H1 (cell line): ENCODE data around the gene ZNF77.
"Not testable (repeated sequence)": the region's sequence is repeated elsewhere in the genome, so short reads cannot be mapped to it uniquely, and the experiment has no call there.

ENCODE experiments used
- CEBPB ChIP-seq: IDR thresholded peaks from 2 replicates; pipeline ENCODE4 v1.6.1; 2012; ENCODE audit warnings: low read depth, low read length
- JUND ChIP-seq: IDR thresholded peaks from 2 replicates; pipeline ENCODE4 v1.6.1; 2011; ENCODE audit warnings: mild to moderate bottlenecking, improper control_type of control experiment, low read length
- POLR2A ChIP-seq, 2 experiments: IDR thresholded peaks; 1 replicate in 1 of 2; 2 replicates in 1 of 2; pipeline ENCODE4 v1.6.1; 2011; ENCODE audit warnings: low read depth in 2 of 2, low read length in 2 of 2, mild to moderate bottlenecking in 2 of 2; ENCODE audit errors: control extremely low read depth in 1 of 2
- RAD21 ChIP-seq, 2 experiments: IDR thresholded peaks in 1 of 2; conservative IDR thresholded peaks in 1 of 2; 2 replicates each; pipeline ENCODE4 v1.6.1; 2011; ENCODE audit warnings: low read depth in 2 of 2, low read length in 2 of 2, improper control_type of control experiment in 1 of 2, inconsistent platforms in 1 of 2, mild to moderate bottlenecking in 1 of 2, moderate library complexity in 1 of 2
- TF ChIP-seq, protein P1 (sequence below), 3 experiments: IDR thresholded peaks; 1 replicate in 2 of 3; 2 replicates in 1 of 3; pipeline versions ENCODE4 v1.5.1 to v1.6.1; 2011; ENCODE audit warnings: low read length in 3 of 3, mild to moderate bottlenecking in 3 of 3, inconsistent platforms in 2 of 3, low read depth in 1 of 3, moderate library complexity in 1 of 3; ENCODE audit not compliant: insufficient read depth in 1 of 3; ENCODE audit errors: control extremely low read depth in 1 of 3

DNA sequence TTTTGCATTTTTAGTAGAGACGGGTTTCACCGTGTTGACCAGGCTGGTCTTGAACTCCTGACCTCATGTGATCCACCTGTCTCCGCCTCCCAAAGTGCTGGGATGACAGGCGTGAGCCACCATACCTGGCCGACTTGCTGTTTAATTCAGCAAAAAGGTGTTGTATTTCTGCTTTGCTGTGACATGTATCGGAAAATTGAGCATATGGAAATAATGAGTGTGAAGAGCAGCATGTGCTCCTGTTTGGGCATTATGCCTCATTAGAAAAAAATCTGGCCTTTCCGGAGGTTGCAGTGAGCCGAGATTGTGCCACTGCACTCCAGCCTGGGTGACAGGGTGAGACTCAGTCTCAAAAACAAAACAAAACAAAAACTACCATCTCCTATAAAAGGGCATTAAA, 54.2 kb downstream of the ZNF77 start:
- TF ChIP-seq, protein P1, sequence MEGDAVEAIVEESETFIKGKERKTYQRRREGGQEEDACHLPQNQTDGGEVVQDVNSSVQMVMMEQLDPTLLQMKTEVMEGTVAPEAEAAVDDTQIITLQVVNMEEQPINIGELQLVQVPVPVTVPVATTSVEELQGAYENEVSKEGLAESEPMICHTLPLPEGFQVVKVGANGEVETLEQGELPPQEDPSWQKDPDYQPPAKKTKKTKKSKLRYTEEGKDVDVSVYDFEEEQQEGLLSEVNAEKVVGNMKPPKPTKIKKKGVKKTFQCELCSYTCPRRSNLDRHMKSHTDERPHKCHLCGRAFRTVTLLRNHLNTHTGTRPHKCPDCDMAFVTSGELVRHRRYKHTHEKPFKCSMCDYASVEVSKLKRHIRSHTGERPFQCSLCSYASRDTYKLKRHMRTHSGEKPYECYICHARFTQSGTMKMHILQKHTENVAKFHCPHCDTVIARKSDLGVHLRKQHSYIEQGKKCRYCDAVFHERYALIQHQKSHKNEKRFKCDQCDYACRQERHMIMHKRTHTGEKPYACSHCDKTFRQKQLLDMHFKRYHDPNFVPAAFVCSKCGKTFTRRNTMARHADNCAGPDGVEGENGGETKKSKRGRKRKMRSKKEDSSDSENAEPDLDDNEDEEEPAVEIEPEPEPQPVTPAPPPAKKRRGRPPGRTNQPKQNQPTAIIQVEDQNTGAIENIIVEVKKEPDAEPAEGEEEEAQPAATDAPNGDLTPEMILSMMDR (IDR thresholded peaks at IDR 0.05; ENCODE audit: control extremely low read depth in 1 of 3, insufficient read depth in 1 of 3, low read depth in 1 of 3, low read length in 3 of 3) = not testable (repeated sequence)
- TF ChIP-seq CEBPB; RAD21 (IDR thresholded peaks at IDR 0.05 in 1 of 2, conservative IDR thresholded peaks at IDR 0.05 in 1 of 2; ENCODE audit: low read depth in 2 of 2, low read length in 2 of 2); POLR2A (IDR thresholded peaks at IDR 0.05; ENCODE audit: control extremely low read depth in 1 of 2, low read depth in 2 of 2, low read length in 2 of 2); JUND: not testable (repeated sequence)
